Neural cell (in vitro differentiated cells): ENCODE data around the gene CRIM1. TPM values are rescaled to one million over a fixed set of nuclear protein-coding genes. Genes with fewer than 3 reads are reported as not detected.

Experiments used
- H2AFZ ChIP-seq: fragments of 200-600, 300-800 bp; sonication (generic), shearing (Covaris generic); 2 replicates; pipeline ENCODE4 v1.6.0; 2014; ENCODE audit warnings: low read depth, mild to moderate bottlenecking, antibody characterized with exemption, low read length, moderate library complexity
- H3F3A ChIP-seq: fragments of 200-600 bp; shearing (Covaris generic); 2 replicates; pipeline ENCODE4 v1.6.1; 2016; ENCODE audit warnings: mild to moderate bottlenecking, moderate library complexity, mixed read lengths, antibody characterized with exemption, low read length; ENCODE audit not compliant: insufficient read depth, poor library complexity, severe bottlenecking
- H3K27ac ChIP-seq: fragments of 200-600, 300-800 bp; sonication (generic), shearing (Covaris generic); 2 replicates; pipeline ENCODE4 v1.5.1; 2014; ENCODE audit warnings: mild to moderate bottlenecking, low read length, moderate library complexity
- H3K27me3 ChIP-seq: fragments of 300-800, 200-600 bp; sonication (generic), shearing (Covaris generic); 2 replicates; pipeline ENCODE4 v1.6.0; 2014; ENCODE audit warnings: mild to moderate bottlenecking, low read depth, low read length, moderate library complexity; ENCODE audit not compliant: insufficient read depth
- H3K36me3 ChIP-seq: fragments of 300-800, 200-600 bp; sonication (generic), shearing (Covaris generic); 2 replicates; pipeline ENCODE4 v1.5.1; 2014; ENCODE audit warnings: mild to moderate bottlenecking, antibody characterized with exemption, low read length, moderate library complexity; ENCODE audit not compliant: insufficient read depth
- H3K4me2 ChIP-seq: fragments of 300-800, 200-600 bp; sonication (generic), shearing (Covaris generic); 2 replicates; pipeline ENCODE4 v1.6.0; 2014; ENCODE audit warnings: mild to moderate bottlenecking, low read length
- H3K4me3 ChIP-seq: fragments of 300-800, 200-600 bp; sonication (generic), shearing (Covaris generic); 2 replicates; pipeline ENCODE4 v1.5.1; 2014; ENCODE audit warnings: mild to moderate bottlenecking, low read length, moderate library complexity
- H3K79me2 ChIP-seq: fragments of 200-600 bp; shearing (Covaris generic); replicated peaks from 2 replicates; pipeline ENCODE4 v1.6.0; 2014; ENCODE audit warnings: mild to moderate bottlenecking, low read length, moderate library complexity; ENCODE audit not compliant: insufficient read depth
- H3K9ac ChIP-seq: fragments of 300-800, 200-600 bp; sonication (generic), shearing (Covaris generic); 2 replicates; pipeline ENCODE4 v1.6.1; 2016; ENCODE audit warnings: mild to moderate bottlenecking, low read length, mixed read lengths
- H3K9me2 ChIP-seq: fragments of 200-600 bp; shearing (Covaris generic); 2 replicates; pipeline ENCODE4 v1.6.1; 2016; ENCODE audit warnings: mild to moderate bottlenecking, low read length, mixed read lengths; ENCODE audit not compliant: insufficient read depth
- H3K9me3 ChIP-seq: fragments of 200-600, 300-800 bp; sonication (generic), shearing (Covaris generic); 2 replicates; pipeline ENCODE4 v1.6.1; 2016; ENCODE audit warnings: mild to moderate bottlenecking, mixed run types, low read length, moderate library complexity, mixed read lengths
- H4K20me1 ChIP-seq: fragments of 200-600 bp; shearing (Covaris generic); 2 replicates; pipeline ENCODE4 v1.6.1; 2016; ENCODE audit warnings: mild to moderate bottlenecking, mixed run types; ENCODE audit not compliant: insufficient read depth
- EP300 ChIP-seq: fragments of 450-650 bp; conservative IDR thresholded peaks from 2 replicates; pipeline ENCODE4 v1.6.1; 2014; ENCODE audit warnings: antibody characterized with exemption, mild to moderate bottlenecking, moderate library complexity; ENCODE audit not compliant: poor library complexity, severe bottlenecking
- EZH2 ChIP-seq: fragments of 200-600, 300-800 bp; shearing (Covaris generic), sonication (generic); IDR thresholded peaks from 2 replicates; pipeline ENCODE4 v1.6.1; 2014; ENCODE audit warnings: antibody characterized with exemption, low read length, borderline replicate concordance, mild to moderate bottlenecking; ENCODE audit not compliant: insufficient read depth, poor library complexity, severe bottlenecking
- MXI1 ChIP-seq: fragments of 450-650 bp; conservative IDR thresholded peaks from 2 replicates; pipeline ENCODE4 v1.6.1; 2014; ENCODE audit warnings: antibody characterized with exemption, mild to moderate bottlenecking; ENCODE audit not compliant: poor library complexity, severe bottlenecking
- POLR2AphosphoS5 ChIP-seq: IDR thresholded peaks from 2 replicates; pipeline ENCODE4 v1.6.1; 2012
- RAD21 ChIP-seq: fragments of 450-650 bp; conservative IDR thresholded peaks from 2 replicates; pipeline ENCODE4 v1.6.1; 2014; ENCODE audit warnings: antibody characterized with exemption, mild to moderate bottlenecking, moderate library complexity
- REST ChIP-seq: IDR thresholded peaks from 2 replicates; pipeline ENCODE4 v1.6.1; 2012; ENCODE audit warnings: borderline replicate concordance
- SMC3 ChIP-seq: fragments of 450-650 bp; conservative IDR thresholded peaks from 2 replicates; pipeline ENCODE4 v1.6.1; 2014; ENCODE audit warnings: antibody characterized with exemption, mild to moderate bottlenecking, moderate library complexity; ENCODE audit not compliant: poor library complexity
- TAF1 ChIP-seq: IDR thresholded peaks from 2 replicates; pipeline ENCODE4 v1.6.1; 2012; ENCODE audit warnings: low read depth
- polyA plus RNA-seq: library from polyadenylated mRNA; depleted of rRNA; stranded (reverse); fragments of >200 nt; gene quantifications from 2 replicates; pipeline ENCODE4 v1.2.3, GENCODE V29; 2014
- TF ChIP-seq, protein P1 (sequence below): fragments of 450-650 bp; IDR thresholded peaks from 2 replicates; pipeline ENCODE4 v1.5.1; 2014; ENCODE audit warnings: antibody characterized with exemption, mild to moderate bottlenecking, moderate library complexity; ENCODE audit not compliant: poor library complexity, severe bottlenecking

The CRIM1 gene
- polyA plus RNA-seq, 1 donor from 2014 or later: 6.7 TPM

GRCh38 chr2:36489281-36489680, 133.7 kb downstream of the CRIM1 start:
- H3F3A ChIP-seq: no peaks in the 10 kb centered on the region
- no peak for TF ChIP-seq SMC3
- TF ChIP-seq EZH2: no peak
- TF ChIP-seq REST: no peak
- TF ChIP-seq MXI1: no peak
- no peak for TF ChIP-seq POLR2AphosphoS5
- TF ChIP-seq TAF1: no peak
- no peak for TF ChIP-seq EP300
- TF ChIP-seq, protein P1, sequence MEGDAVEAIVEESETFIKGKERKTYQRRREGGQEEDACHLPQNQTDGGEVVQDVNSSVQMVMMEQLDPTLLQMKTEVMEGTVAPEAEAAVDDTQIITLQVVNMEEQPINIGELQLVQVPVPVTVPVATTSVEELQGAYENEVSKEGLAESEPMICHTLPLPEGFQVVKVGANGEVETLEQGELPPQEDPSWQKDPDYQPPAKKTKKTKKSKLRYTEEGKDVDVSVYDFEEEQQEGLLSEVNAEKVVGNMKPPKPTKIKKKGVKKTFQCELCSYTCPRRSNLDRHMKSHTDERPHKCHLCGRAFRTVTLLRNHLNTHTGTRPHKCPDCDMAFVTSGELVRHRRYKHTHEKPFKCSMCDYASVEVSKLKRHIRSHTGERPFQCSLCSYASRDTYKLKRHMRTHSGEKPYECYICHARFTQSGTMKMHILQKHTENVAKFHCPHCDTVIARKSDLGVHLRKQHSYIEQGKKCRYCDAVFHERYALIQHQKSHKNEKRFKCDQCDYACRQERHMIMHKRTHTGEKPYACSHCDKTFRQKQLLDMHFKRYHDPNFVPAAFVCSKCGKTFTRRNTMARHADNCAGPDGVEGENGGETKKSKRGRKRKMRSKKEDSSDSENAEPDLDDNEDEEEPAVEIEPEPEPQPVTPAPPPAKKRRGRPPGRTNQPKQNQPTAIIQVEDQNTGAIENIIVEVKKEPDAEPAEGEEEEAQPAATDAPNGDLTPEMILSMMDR: no peak
- TF ChIP-seq RAD21: no peak

GRCh38 chr2:36490749-36491148, 135.2 kb downstream of the CRIM1 start:
- no peak overlapping the region for H2AFZ ChIP-seq
- no peaks in the 10 kb centered on the region for H3K9me3 ChIP-seq
- no peaks in the 10 kb centered on the region for H3K27me3 ChIP-seq
- no peaks in the 10 kb centered on the region for H3K9me2 ChIP-seq
- no peak overlapping the region for H3K4me2 ChIP-seq
- H3K4me3 ChIP-seq: no peak overlapping the region
- no peaks in the 10 kb centered on the region for H3F3A ChIP-seq
- no peaks in the 10 kb centered on the region for H3K79me2 ChIP-seq
- H4K20me1 ChIP-seq: no peaks in the 10 kb centered on the region
- no peak overlapping the region for H3K9ac ChIP-seq
- no peak overlapping the region for H3K27ac ChIP-seq
- TF ChIP-seq RAD21 (no peak), POLR2AphosphoS5 (no peak), REST (no peak), EP300 (no peak)
- TF ChIP-seq, protein P1: no peak
- H3K36me3 ChIP-seq: no peaks in the 10 kb centered on the region

More at GRCh38 chr2:36489281-36489680, 133.7 kb downstream of the CRIM1 start:
- H3K9ac ChIP-seq: no peak overlapping the region
- no peaks in the 10 kb centered on the region for H3K36me3 ChIP-seq
- no peak overlapping the region for H3K4me3 ChIP-seq
- no peaks in the 10 kb centered on the region for H3K79me2 ChIP-seq
- no peaks in the 10 kb centered on the region for H3K9me2 ChIP-seq
- no peak overlapping the region for H3K27ac ChIP-seq
- H2AFZ ChIP-seq: no peak overlapping the region
- no peaks in the 10 kb centered on the region for H3K9me3 ChIP-seq
- H4K20me1 ChIP-seq: no peaks in the 10 kb centered on the region
- no peak overlapping the region for H3K4me2 ChIP-seq
- no peaks in the 10 kb centered on the region for H3K27me3 ChIP-seq
